ENCODE results near the gene ADARB2. TPM values are rescaled to one million over a fixed set of nuclear protein-coding genes. Genes with fewer than 3 reads are reported as not detected.

The ADARB2 gene
- total RNA-seq, 3 donors from 2014 or later (not counting 1 experiment from before 2014, with no cell fraction given), result 0.27 to 0.78 (median 0.40) TPM

- no peak overlapping the region for H3K27ac ChIP-seq (ENCODE audit: low read length)
- 89% methylated on average over 17 of the region's 20 CpGs for WGBS (ENCODE audit: insufficient coverage)
- DNase-seq (no peak), ATAC-seq (no peak)
- H3K4me1 Mint-ChIP-seq, result no peaks in the 10 kb centered on the region
- no peaks in the 10 kb centered on the region for H3K4me1 ChIP-seq (ENCODE audit: control insufficient read depth, insufficient read depth, low read length)
- H3K4me3 Mint-ChIP-seq, result no peak overlapping the region
- H3K9me3 ChIP-seq (ENCODE audit: control insufficient read depth, insufficient read depth, low read length), result no peaks in the 10 kb centered on the region
- no peaks in the 10 kb centered on the region for H3K36me3 Mint-ChIP-seq
- no peak overlapping the region for H3K4me3 ChIP-seq (ENCODE audit: low read length)
- no peaks in the 10 kb centered on the region for H3K9me3 Mint-ChIP-seq
- no peak overlapping the region for H3K27ac Mint-ChIP-seq
- intact Hi-C loops (cut with micrococcal nuclease), result no loop called here
- no peaks in the 10 kb centered on the region for H3K27me3 ChIP-seq (ENCODE audit: control insufficient read depth, insufficient read depth, low read length)
- H3K27me3 Mint-ChIP-seq (ENCODE audit: low read depth in 2 of 2), result no peaks in the 10 kb centered on the region
- TF ChIP-seq CTCF (IDR thresholded peaks at IDR 0.05), result no peak
- no peaks in the 10 kb centered on the region for H3K36me3 ChIP-seq (ENCODE audit: control insufficient read depth, insufficient read depth, low read length)
Observed at GRCh38 chr10:1671366-1672000, 65.8 kb downstream of the ADARB2 start.

- Histone ChIP-seq H3K4me1 (ENCODE audit: control insufficient read depth, insufficient read depth, low read length) (no peaks in the 10 kb centered on the region), H3K36me3 (ENCODE audit: control insufficient read depth, insufficient read depth, low read length) (no peaks in the 10 kb centered on the region), H3K27ac (ENCODE audit: low read length) (no peak overlapping the region), H3K4me3 (ENCODE audit: low read length) (no peak overlapping the region), H3K9me3 (ENCODE audit: control insufficient read depth, insufficient read depth, low read length) (no peaks in the 10 kb centered on the region), H3K27me3 (ENCODE audit: control insufficient read depth, insufficient read depth, low read length) (no peaks in the 10 kb centered on the region)
- Mint-ChIP-seq H3K36me3 (no peaks in the 10 kb centered on the region), H3K4me3 (no peak overlapping the region), H3K9me3 (no peaks in the 10 kb centered on the region), H3K27me3 (ENCODE audit: low read depth in 2 of 2) (no peaks in the 10 kb centered on the region), H3K27ac (no peak overlapping the region), H3K4me1 (no peaks in the 10 kb centered on the region)
- no peak for ATAC-seq
- intact Hi-C loops (cut with micrococcal nuclease), result no loop called here
- 84% methylated on average over 32 of the region's 32 CpGs for WGBS (ENCODE audit: insufficient coverage)
- DNase-seq, result no peak
- no peak for TF ChIP-seq CTCF (IDR thresholded peaks at IDR 0.05)
Observed at GRCh38 chr10:1670541-1671365, 66.6 kb downstream of the ADARB2 start.

DNA sequence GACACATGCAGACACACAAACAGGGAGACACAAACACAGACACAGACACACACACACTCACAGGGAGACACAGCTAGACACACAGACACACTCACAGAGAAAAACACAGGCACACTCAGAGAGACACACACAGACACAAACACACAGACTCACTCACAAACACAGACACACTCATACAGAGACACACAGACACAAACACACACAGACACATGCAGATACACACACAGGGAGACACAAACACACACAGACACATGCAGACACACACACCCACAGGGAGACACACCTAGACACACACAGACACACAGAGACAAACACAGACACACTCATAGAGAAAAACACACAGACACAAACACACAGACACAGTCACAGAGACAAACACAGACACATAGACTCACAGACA is 67.9 kb downstream of the ADARB2 start:
- TF ChIP-seq CTCF (IDR thresholded peaks at IDR 0.05), result no peak
- Histone ChIP-seq H3K4me1 (ENCODE audit: control insufficient read depth, insufficient read depth, low read length) (no peaks in the 10 kb centered on the region), H3K9me3 (ENCODE audit: control insufficient read depth, insufficient read depth, low read length) (no peaks in the 10 kb centered on the region), H3K36me3 (ENCODE audit: control insufficient read depth, insufficient read depth, low read length) (no peaks in the 10 kb centered on the region), H3K27ac (ENCODE audit: low read length) (no peak overlapping the region), H3K4me3 (ENCODE audit: low read length) (no peak overlapping the region), H3K27me3 (ENCODE audit: control insufficient read depth, insufficient read depth, low read length) (no peaks in the 10 kb centered on the region)
- DNase-seq, result no peak
- no peaks in the 10 kb centered on the region for H3K36me3 Mint-ChIP-seq
- peak in 1 of 3 donors; percentile 30 for ATAC-seq
- intact Hi-C loops (cut with micrococcal nuclease), result no loop called here
- no peaks in the 10 kb centered on the region for H3K27me3 Mint-ChIP-seq (ENCODE audit: low read depth in 2 of 2)
- no peak overlapping the region for H3K4me3 Mint-ChIP-seq
- H3K27ac Mint-ChIP-seq, result no peak overlapping the region
- no peaks in the 10 kb centered on the region for H3K4me1 Mint-ChIP-seq
- H3K9me3 Mint-ChIP-seq, result no peaks in the 10 kb centered on the region
